CD14-positive monocyte (primary cell): Measurements from ENCODE around the gene GPR15. TPM values are rescaled to one million over a fixed set of nuclear protein-coding genes. Genes with fewer than 3 reads are reported as not detected.

Source experiments
- DNase-seq, 3 donors: peaks; one replicate each; pipeline ENCODE4 v3.0.0-alpha.2; 2011 to 2022
- H2AFZ ChIP-seq: 2 replicates; pipeline ENCODE4 v1.6.0; 2012; ENCODE audit warnings: mild to moderate bottlenecking, low read depth, low read length, inconsistent platforms; ENCODE audit not compliant: insufficient read depth, poor library complexity, severe bottlenecking
- H3K27ac ChIP-seq, 2 donors: 1 replicate in 1 of 2; 2 replicates in 1 of 2; pipeline ENCODE4 v1.5.1; 2012 to 2013; ENCODE audit warnings: low read length in 2 of 2, control low read depth in 1 of 2, inconsistent platforms in 1 of 2, low read depth in 1 of 2, mild to moderate bottlenecking in 1 of 2
- H3K27me3 ChIP-seq, 2 donors: one replicate each; pipeline versions ENCODE4 v1.6.0 to v1.6.1; 2011 to 2013; ENCODE audit warnings: low read length in 2 of 2; ENCODE audit not compliant: control insufficient read depth in 2 of 2, insufficient read depth in 2 of 2
- H3K36me3 ChIP-seq, 2 donors: replicated peaks in 1 of 2; 1 replicate in 1 of 2; 2 replicates in 1 of 2; pipeline versions ENCODE4 v1.5.1 to v1.6.1; 2012 to 2013; ENCODE audit warnings: low read length in 2 of 2, control low read depth in 1 of 2, inconsistent platforms in 1 of 2, mild to moderate bottlenecking in 1 of 2; ENCODE audit not compliant: insufficient read depth in 2 of 2, control insufficient read depth in 1 of 2
- H3K4me1 ChIP-seq, 2 donors: 1 replicate in 1 of 2; 2 replicates in 1 of 2; pipeline versions ENCODE4 v1.5.1 to v1.6.1; 2012 to 2013; ENCODE audit warnings: low read length in 2 of 2, control low read depth in 1 of 2, inconsistent platforms in 1 of 2, mild to moderate bottlenecking in 1 of 2, moderate library complexity in 1 of 2; ENCODE audit not compliant: insufficient read depth in 2 of 2, control insufficient read depth in 1 of 2
- H3K4me2 ChIP-seq: replicated peaks from 2 replicates; pipeline ENCODE3; 2012; ENCODE audit warnings: low read length, moderate library complexity, mild to moderate bottlenecking; ENCODE audit not compliant: poor library complexity, severe bottlenecking; ENCODE audit errors: extremely low read depth
- H3K4me3 ChIP-seq, 3 experiments: fragments of 200-600 bp in 1 of 3; sonication (generic) in 1 of 3; replicated peaks in 1 of 3; 1 replicate in 2 of 3; 2 replicates in 1 of 3; pipeline ENCODE4 v1.5.1; 2011 to 2013; ENCODE audit warnings: low read length in 3 of 3, mild to moderate bottlenecking in 3 of 3, control low read depth in 2 of 3, low read depth in 2 of 3, inconsistent platforms in 1 of 3, moderate library complexity in 1 of 3
- H3K79me2 ChIP-seq: 2 replicates; pipeline ENCODE4 v1.6.0; 2012; ENCODE audit warnings: mild to moderate bottlenecking, control low read depth, inconsistent platforms, low read length, moderate library complexity; ENCODE audit not compliant: insufficient read depth
- H3K9ac ChIP-seq: 2 replicates; pipeline ENCODE4 v1.6.0; 2017; ENCODE audit warnings: low read length, mild to moderate bottlenecking; ENCODE audit not compliant: insufficient read depth, poor library complexity, severe bottlenecking
- H3K9me3 ChIP-seq, 2 donors: replicated peaks in 1 of 2; 1 replicate in 1 of 2; 2 replicates in 1 of 2; pipeline versions ENCODE4 v1.5.1 to v1.6.1; 2012 to 2013; ENCODE audit warnings: low read length in 2 of 2, control low read depth in 1 of 2; ENCODE audit not compliant: control insufficient read depth in 1 of 2, insufficient read depth in 1 of 2
- H4K20me1 ChIP-seq: 2 replicates; pipeline ENCODE4 v1.6.0; 2012; ENCODE audit warnings: mild to moderate bottlenecking, low read length, control low read depth, moderate library complexity; ENCODE audit not compliant: insufficient read depth
- H3K27ac Mint-ChIP-seq, 7 donors: one replicate each; pipeline ENCODE4 v1.8.0; 2020; ENCODE audit warnings: mild to moderate bottlenecking in 7 of 7, mixed read lengths in 7 of 7, moderate library complexity in 6 of 7, inconsistent platforms in 2 of 7
- H3K27me3 Mint-ChIP-seq, 3 donors: one replicate each; pipeline ENCODE4 v1.8.0; 2021 to 2022; ENCODE audit warnings: low read depth in 3 of 3, mild to moderate bottlenecking in 3 of 3, mixed read lengths in 3 of 3, moderate library complexity in 3 of 3, inconsistent platforms in 1 of 3
- H3K36me3 Mint-ChIP-seq, 2 donors: one replicate each; pipeline ENCODE4 v1.8.0; 2020; ENCODE audit warnings: mixed read lengths in 2 of 2, inconsistent platforms in 1 of 2, mild to moderate bottlenecking in 1 of 2
- H3K4me1 Mint-ChIP-seq: one replicate; pipeline ENCODE4 v1.8.0; 2020; ENCODE audit warnings: mild to moderate bottlenecking, mixed read lengths
- H3K4me3 Mint-ChIP-seq, 2 donors: one replicate each; pipeline ENCODE4 v1.8.0; 2020; ENCODE audit warnings: mild to moderate bottlenecking in 2 of 2, mixed read lengths in 2 of 2, moderate library complexity in 1 of 2
- H3K9me3 Mint-ChIP-seq, 7 donors: one replicate each; pipeline ENCODE4 v1.8.0; 2020 to 2022; ENCODE audit warnings: mixed read lengths in 7 of 7, mild to moderate bottlenecking in 6 of 7, moderate library complexity in 6 of 7, inconsistent platforms in 2 of 7
- CTCF ChIP-seq: fragments of 200-600 bp; IDR thresholded peaks from one replicate; pipeline ENCODE4 v1.8.0; 2022; ENCODE audit warnings: antibody characterized with exemption, mild to moderate bottlenecking
- WGBS: methylation state at CpG from one replicate; pipeline ENCODE4 v1.1.5; 2013; ENCODE audit warnings: missing lambda C conversion rate; ENCODE audit not compliant: insufficient coverage; 5-methylcytosine and 5-hydroxymethylcytosine counted together
- intact Hi-C, 2 donors: fragments of 100-400 bp; cut with micrococcal nuclease; formaldehyde crosslinking; loops; one replicate each; pipeline versions ENCODE4 v1.15.0 to v1.15.1; 2023
- polyA plus RNA-seq, 3 donors: library from polyadenylated mRNA; depleted of rRNA in 1 of 3; unstranded in 2 of 3; stranded (reverse) in 1 of 3; fragments of 300-500 nt in 2 of 3; fragments of >200 nt in 1 of 3; fragmentation: Illumina TruSeq in 2 of 3; gene quantifications; 1 replicate in 2 of 3; 2 replicates in 1 of 3; pipeline ENCODE4 v1.2.3, GENCODE V29; 2012 to 2021

GPR15 gene
- polyA plus RNA-seq, 3 donors = not detected

GRCh38 chr3:98567666-98568270, 36.0 kb downstream of the GPR15 start:
- peaks cover 0 to 5% (median 0%) of the 10 kb centered on the region in 3 donors for H3K27me3 Mint-ChIP-seq
- Histone ChIP-seq H3K27me3 (no peaks in the 10 kb centered on the region), H3K36me3 (no peaks in the 10 kb centered on the region), H3K4me1 (peaks cover 25 to 35% of the 10 kb centered on the region in 2 donors), H4K20me1 (no peaks in the 10 kb centered on the region), H3K4me3 (no peak overlapping the region), H3K9me3 (no peaks in the 10 kb centered on the region), H2AFZ (peak overlapping the region; percentile 37), H3K9ac (no peak overlapping the region), H3K79me2 (no peaks in the 10 kb centered on the region), H3K27ac (peak overlapping the region in 1 of 2 donors; percentile 12), H3K4me2 (no peak overlapping the region)
- H3K36me3 Mint-ChIP-seq = no peaks in the 10 kb centered on the region
- peaks cover 0 to 5% (median 2%) of the 10 kb centered on the region in 7 donors for H3K9me3 Mint-ChIP-seq
- no peak for DNase-seq
- H3K27ac Mint-ChIP-seq = no peak overlapping the region
- intact Hi-C loops = no loop called here
- no peak overlapping the region for H3K4me3 Mint-ChIP-seq
- 88% methylated on average over 1 of the region's 2 CpGs for WGBS
- no peak for TF ChIP-seq CTCF
- H3K4me1 Mint-ChIP-seq = peaks cover 37% of the 10 kb centered on the region

GRCh38 chr3:98568402-98568801, 36.6 kb downstream of the GPR15 start:
- Mint-ChIP-seq H3K9me3 (peaks cover 0 to 5% (median 2%) of the 10 kb centered on the region in 7 donors), H3K4me1 (peaks cover 33% of the 10 kb centered on the region), H3K4me3 (no peak overlapping the region), H3K27ac (no peak overlapping the region), H3K27me3 (peaks cover 0 to 5% (median 0%) of the 10 kb centered on the region in 3 donors), H3K36me3 (no peaks in the 10 kb centered on the region)
- no peak overlapping the region for H3K9ac ChIP-seq
- no peaks in the 10 kb centered on the region for H4K20me1 ChIP-seq
- TF ChIP-seq CTCF = no peak
- no peak overlapping the region for H2AFZ ChIP-seq
- no CpG with 5 or more reads among the region's 3 CpGs for WGBS
- peaks cover 19 to 29% of the 10 kb centered on the region in 2 donors for H3K4me1 ChIP-seq
- H3K27me3 ChIP-seq = no peaks in the 10 kb centered on the region
- no peak overlapping the region for H3K4me2 ChIP-seq
- no peak overlapping the region for H3K27ac ChIP-seq
- H3K79me2 ChIP-seq = no peaks in the 10 kb centered on the region
- DNase-seq = no peak
- no peaks in the 10 kb centered on the region for H3K9me3 ChIP-seq
- no peak overlapping the region for H3K4me3 ChIP-seq
- intact Hi-C loops = no loop called here
- H3K36me3 ChIP-seq = no peaks in the 10 kb centered on the region
